Stimulated activated CD8-positive, alpha-beta memory T cell treated with anti-CD3 and anti-CD28 coated beads, Interleukin-12 subunit alpha, Interleukin-12 subunit beta, amount 100 ng/mL, for 4 hours (primary cell): ENCODE results near the gene KRTAP5-3.
"Not testable (repeated sequence)": the region's sequence is repeated elsewhere in the genome, so short reads cannot be mapped to it uniquely, and the experiment has no call there.

Source experiments
- DNase-seq: peaks from one replicate; pipeline ENCODE4 v3.0.0-alpha.2; 2020; ENCODE audit warnings: low read depth

The KRTAP5-3 gene

DNA sequence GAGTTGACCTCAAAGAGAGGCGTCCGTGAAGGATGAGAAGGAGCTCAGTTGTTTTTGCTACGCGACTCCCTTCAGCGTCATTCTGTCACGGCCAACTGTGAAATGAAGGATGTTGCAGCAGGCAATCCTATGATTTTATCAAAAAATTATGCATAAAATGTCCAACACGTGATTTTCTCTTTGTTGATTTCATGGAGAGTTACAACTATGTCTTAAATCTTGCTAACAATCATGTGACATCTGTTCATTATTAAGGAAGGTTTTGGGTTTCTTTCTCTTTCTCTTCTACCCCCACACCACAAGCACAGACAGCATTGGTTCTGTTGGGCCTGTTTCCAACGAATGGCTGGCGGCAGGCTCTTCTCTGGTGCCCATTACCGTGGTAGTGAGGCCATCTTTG, 10.0 kb upstream of the KRTAP5-3 start:
- no peak for DNase-seq

DNA sequence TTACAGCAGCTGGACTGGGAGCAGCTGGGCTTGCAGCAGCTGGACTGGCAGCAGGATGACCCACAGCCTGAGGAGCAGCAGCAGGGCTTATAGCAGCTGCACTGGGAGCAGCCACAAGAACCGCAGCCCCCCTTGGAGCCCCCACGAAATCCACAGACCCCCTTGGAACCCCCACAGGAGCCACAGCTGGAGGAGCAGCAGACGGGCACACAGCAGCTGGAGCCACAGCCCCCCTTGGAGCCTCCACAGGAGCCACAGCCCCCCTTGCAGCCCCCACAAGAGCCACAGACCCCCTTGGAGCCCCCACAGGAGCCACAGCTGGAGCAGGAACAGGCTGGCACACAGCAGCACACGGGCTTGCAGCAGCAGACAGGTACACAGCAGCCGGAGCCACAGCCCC, 362 bp downstream of the KRTAP5-3 start:
- DNase-seq: not testable (repeated sequence)

DNA sequence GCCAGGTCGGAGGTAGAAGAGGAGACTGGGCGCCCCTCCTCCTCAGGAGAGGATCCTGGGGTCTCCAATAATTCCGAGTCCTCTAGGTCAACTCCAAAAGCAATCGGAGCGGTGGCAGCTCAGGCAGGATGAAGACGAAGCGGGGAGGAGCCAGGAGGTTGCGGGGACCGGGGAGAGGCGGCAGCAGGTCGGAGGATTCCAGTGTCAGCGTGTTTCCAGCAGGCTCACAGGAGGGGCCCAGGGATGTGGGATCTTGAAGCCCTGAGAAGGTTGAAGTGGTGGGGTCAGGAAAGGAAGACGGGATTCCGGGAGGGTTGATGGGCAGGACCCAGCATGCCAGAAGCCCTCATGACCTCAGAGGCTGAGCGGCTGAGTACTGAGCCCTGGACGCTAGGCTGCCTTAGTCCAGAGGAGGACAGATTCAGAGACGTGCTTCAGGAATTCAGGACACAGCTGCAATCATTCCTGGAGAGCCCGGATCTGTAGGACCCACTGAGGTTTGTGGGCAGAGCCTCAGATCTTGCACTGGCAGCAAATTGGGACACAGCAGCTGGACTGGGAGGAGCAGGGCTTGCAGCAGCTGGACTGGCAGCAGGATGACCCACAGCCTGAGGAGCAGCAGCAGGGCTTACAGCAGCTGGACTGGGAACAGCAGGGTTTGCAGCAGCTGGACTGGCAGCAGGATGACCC, 962 bp downstream of the KRTAP5-3 start:
- not testable (repeated sequence) for DNase-seq

DNA sequence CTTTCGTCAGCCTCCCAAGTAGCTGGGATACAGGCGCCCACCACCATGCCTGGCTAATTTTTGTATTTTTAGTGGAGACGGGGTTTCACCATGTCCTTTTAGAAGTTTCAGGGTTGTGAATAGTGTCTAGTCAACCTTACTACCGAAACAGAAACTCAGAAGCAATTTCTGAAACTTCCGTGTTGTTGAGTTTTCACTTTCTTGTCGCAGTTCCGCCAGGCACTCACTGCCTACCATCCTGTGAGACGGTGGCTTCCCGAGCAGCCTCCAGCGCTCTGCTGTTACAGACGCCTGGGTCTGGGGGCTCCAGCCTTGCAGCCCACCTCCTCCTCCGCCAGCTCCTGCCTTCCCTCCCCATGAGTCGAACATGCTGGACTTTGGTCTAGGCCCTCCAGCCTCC, 2.3 kb downstream of the KRTAP5-3 start:
- not testable (repeated sequence) for DNase-seq

GRCh38 chr11:1604711-1605110, 3.6 kb downstream of the KRTAP5-3 start:
- no peak for DNase-seq

- no peak for DNase-seq
Observed at GRCh38 chr11:1604181-1604580, 4.1 kb downstream of the KRTAP5-3 start.

- no peak for DNase-seq
Observed at GRCh38 chr11:1603629-1604028, 4.6 kb downstream of the KRTAP5-3 start.

DNA sequence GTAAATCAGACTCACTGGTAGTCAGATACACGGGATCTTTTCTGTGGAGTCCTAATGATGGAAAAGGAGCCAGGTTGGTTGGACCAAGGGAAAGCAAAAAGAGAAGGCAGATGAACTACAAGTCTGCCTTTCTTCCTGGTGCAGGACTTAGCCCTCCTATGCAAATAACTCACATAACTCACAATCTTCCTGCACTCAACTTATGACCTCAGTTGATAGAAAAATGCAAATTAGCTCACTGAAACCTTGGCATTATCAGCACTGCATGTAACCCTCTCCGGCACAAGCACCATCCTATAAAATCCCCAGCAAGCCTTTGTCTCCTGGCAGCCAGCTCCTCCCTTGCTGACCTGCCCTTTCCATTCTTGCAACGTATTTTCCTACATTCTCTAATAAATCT, 6.6 kb downstream of the KRTAP5-3 start:
- not testable (repeated sequence) for DNase-seq

DNA sequence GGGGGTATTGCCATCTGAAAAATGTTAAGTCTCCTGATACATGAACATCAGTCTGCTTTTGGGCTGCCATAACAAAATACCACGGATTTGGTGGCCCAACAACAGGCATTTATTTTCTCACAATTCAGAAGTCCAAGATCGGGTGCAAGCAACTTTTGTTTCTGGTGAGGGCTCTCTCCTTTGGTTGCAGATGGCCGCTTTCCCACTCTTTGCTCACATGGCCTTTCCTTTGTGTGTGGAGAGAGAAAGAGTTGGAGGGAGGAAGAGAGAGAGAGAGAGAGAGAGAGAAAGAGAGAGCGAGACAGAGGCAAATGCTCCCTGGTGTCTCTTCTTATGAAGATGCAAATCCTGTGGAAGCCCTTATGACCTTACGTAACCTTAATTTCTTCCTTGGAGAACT, 7.6 kb downstream of the KRTAP5-3 start:
- DNase-seq: no peak

- DNase-seq: no peak
Observed at GRCh38 chr11:1598816-1599215, 9.4 kb downstream of the KRTAP5-3 start.

DNA sequence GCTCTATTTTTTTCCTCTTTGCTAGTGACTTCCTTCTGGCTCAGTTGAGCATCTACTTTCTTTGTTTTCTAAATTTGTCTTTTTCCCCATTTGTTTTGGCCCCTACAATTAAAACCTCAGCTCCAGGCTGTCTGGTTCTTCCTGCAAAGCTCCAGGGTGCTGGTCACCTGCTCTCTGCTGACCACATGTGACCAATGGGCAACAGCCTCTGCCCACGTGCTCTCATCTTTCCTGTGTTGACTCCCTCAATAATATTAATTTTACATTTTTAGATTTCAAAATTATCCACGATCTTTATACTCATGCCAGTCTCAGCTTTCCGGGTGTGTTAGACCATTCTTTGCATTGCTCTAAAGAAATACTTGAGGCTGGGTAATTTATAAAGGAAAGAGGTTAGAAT, 9.9 kb downstream of the KRTAP5-3 start:
- DNase-seq: not testable (repeated sequence)

DNA sequence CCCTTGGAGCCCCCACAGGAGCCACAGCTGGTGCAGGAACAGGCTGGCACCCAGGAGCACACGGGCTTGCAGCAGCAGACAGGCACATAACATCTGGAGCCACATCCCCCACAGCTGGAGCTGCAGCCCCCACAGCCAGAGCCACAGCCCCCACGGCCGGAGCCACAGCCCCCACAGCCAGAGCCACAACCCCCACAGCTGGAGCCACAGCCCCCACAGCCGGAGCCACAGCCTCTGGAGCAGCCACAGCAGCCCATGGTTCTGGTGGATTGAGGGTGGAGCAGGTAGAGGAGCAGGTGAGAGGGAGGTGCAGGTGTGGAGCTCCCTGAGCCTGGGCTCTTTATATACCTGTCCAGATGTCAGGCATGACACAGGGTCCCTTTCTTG, 10.3 kb downstream of the KRTAP5-3 start, which contains the start of gene KRTAP5-2:
KRTAP5-2 (minus strand) TSS at position 301 of the 387 bp plus-strand sequence; CDS start at position 257, 44 bp downstream.
- no peak for DNase-seq

DNA sequence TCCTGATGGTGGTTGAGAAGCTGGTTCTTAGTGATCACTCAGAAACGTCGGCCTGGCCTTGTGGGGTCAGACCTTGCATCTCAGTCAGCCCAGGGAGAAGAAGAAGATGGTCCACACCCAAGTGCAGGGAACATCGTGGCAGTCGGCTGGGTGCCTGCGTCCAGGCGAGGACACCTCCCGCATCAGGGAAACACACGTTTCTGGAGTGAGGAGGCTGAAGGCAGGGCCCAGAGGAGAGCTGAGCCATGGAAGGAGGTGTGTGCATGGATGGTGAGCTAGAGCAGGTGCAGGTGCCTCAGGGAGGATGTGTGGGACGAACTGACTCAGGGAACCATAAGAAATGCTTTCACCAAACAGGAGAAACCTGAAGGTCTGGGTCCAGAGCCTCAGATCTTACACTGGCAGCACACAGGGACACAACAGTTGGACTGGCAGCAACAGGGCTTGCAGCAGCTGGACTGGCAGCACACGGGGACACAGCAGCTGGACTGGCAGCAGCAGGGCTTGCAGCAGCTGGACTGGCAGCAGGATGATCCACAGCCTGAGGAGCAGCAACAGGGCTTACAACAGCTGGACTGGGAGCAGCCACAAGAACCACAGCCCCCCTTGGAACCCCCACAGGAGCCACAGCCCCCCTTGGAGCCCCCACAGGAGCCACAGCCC, 10.8 kb downstream of the KRTAP5-3 start:
- DNase-seq: no peak

GRCh38 chr11:1596576-1597121, 11.6 kb downstream of the KRTAP5-3 start:
- DNase-seq: not testable (repeated sequence)

- not testable (repeated sequence) for DNase-seq
Observed at GRCh38 chr11:1595994-1596575, 12.2 kb downstream of the KRTAP5-3 start.

GRCh38 chr11:1592628-1593027, 15.6 kb downstream of the KRTAP5-3 start:
- no peak for DNase-seq

GRCh38 chr11:1589996-1590395, 18.3 kb downstream of the KRTAP5-3 start:
- no peak for DNase-seq

- DNase-seq: not testable (repeated sequence)
Observed at GRCh38 chr11:1589191-1589963, 18.9 kb downstream of the KRTAP5-3 start.

GRCh38 chr11:1586699-1587098, 21.6 kb downstream of the KRTAP5-3 start:
- no peak for DNase-seq

DNA sequence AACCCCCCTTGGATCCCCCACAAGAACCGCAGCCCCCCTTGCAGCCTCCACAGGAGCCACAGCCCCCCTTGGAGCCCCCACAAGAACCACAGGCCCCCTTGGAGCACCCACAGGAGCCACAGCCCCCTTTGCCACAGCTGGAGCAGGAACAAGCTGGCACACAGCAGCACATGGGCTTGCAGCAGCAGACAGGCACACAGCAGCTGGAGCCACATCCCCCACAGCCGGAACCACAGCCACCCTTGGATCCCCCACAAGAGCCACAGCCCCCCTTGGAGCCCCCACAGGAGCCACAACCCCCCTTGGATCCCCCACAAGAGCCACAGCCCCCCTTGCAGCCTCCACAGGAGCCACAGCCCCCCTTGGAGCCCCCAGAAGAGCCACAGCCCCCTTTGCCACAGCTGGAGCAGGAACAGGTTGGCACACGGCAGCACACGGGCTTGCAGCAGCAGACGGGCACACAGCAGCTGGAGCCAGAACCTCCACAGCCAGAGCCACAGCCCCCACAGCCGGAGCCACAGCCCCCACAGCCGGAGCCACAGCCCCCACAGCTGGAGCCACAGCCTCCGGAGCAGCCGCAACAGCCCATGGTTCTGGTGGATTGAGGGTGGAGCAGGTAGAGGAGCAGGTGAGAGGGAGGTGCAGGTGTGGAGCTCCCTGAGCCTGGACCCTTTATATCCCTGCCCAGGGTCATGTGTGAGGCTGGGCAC, 23.4 kb downstream of the KRTAP5-3 start, which contains the start of gene KRTAP5-1:
KRTAP5-1 (minus strand) TSS at position 623 of the 710 bp plus-strand sequence; CDS start at position 589, 34 bp downstream.
- not testable (repeated sequence) for DNase-seq

GRCh38 chr11:1582909-1583308, 25.4 kb downstream of the KRTAP5-3 start:
- not testable (repeated sequence) for DNase-seq
